CD4-positive, alpha-beta T cell treated with Interferon alpha-2 for 1 hour (primary cell): ENCODE measurements around the gene TMEM218.

Source experiments
- DNase-seq, 2 donors: peaks; one replicate each; pipeline ENCODE4 v3.0.0-alpha.2; 2020 to 2022

TMEM218 gene

DNA sequence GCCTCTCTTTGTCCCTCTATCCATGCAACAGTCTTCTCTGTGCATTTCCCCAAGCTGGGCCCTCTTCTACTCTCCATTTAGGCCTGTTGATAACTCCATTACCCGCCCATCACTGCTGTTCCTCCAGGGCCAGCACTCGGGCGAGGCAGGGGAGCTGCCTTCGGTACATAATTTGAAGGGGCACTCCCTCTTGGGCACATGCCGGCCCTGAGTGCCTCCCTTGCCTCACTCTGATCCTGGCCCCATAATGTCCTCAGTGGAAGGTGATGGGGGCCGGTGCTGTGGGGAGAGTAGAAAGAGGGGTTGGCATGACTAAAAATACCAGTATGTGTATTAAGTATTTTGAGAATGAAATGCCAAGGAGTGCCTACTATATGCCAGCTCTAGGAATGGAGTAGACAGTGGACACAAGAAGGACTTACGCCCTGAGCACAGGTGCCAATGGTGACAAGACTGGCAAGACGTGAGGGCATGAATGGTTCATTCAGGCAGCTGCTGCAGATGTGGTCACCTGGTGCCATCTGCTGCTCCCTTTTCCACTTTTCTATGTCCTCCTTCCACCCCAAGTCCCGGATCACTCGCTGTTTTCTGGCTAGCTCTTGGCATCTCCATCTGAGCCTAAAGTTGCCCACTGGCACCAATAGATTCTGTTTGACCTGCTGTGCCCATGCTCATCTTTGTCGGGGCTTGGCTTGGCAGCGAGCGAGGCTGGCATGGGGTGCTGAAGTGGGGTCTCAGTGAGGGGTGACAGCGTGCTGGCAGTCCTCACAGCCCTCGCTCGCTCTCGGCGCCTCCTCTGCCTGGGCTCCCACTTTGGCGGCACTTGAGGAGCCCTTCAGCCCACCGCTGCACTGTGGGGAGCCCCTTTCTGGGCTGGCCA, 22.6 kb downstream of the TMEM218 start:
- no peak for DNase-seq

DNA sequence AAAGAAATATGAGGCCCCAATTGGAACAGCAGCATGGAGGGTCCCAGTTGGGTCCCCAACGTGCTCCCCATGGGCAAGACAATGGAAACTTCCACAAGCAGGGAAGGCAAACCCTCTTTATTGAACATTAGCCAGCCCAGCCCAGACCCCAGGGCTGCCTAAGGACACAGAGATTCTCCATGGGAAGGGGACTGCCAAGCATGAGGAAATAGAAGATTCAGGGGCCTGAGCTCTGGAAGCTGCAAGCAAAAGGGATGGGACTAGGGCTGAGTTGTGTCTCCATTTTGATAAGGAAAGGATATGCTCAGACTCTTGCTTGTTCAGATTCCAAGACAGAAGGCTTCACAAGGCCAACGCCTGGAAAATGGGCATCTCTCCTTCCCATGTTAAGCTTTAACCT, 23.3 kb downstream of the TMEM218 start:
- no peak for DNase-seq

DNA sequence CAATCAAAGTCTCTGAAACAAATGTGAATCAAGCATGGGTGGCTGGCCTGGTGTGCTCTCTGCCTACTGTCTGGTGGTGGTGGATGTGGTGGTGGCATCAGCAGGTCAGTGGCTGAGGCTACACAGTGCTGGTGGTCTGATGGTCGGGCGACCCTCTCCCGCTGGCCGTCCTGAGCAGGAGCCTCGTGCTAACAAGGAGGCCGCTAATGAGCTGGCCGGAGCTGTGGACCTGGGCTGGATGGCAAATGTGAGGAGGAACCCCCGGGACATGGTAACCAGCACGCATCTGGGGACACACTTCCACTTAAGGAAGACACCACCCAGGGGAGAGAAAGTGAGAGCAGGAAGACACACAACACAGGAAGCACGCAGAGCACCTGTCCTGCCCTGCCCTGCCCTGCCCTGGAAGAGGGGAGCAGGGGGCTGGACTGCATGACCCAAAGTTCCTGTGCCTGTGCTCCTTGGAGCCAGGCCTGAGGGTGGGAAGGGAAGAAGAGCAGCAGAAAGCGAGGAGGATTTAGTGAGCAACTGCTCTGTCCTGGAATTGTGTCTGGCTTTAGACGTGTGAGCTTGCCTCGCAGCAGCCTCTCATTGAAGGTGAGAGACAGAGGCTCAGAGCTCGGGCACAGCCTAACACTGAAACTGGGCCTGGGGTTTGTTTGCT, 24.7 kb downstream of the TMEM218 start:
- no peak for DNase-seq

DNA sequence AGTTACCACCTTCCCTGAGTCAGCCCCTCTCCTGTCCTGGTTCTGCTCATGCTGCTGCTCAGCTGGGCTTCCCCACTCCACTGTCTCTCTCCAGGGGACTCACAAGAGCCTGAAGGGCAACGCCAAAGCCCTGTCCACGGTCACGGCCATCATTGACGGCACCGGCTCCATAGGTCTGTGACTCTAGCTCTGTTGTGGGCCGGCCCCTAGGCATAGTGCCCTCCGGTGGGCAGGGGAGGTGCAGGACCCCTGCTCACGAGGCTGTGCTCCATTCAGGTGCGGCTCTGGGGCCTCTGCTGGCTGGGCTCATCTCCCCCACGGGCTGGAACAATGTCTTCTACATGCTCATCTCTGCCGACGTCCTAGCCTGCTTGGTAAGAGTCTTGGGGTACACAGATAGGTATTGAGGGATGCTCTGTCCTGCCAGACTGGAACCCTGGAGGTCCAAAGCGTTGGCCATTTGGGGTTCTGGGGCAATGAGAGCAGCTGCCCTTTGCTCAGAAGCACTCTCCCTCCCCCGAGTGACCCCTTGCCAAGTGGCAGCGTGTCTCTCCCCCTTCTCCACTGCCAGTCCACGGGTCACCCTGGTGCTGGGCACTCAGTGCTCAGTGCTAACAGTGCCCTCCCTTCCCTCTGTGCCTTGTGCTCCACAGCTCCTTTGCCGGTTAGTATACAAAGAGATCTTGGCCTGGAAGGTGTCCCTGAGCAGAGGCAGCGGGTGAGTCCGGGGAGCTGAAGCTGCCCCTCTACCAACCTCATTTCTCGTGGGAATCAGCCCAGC, 25.9 kb downstream of the TMEM218 start:
- DNase-seq: no peak

DNA sequence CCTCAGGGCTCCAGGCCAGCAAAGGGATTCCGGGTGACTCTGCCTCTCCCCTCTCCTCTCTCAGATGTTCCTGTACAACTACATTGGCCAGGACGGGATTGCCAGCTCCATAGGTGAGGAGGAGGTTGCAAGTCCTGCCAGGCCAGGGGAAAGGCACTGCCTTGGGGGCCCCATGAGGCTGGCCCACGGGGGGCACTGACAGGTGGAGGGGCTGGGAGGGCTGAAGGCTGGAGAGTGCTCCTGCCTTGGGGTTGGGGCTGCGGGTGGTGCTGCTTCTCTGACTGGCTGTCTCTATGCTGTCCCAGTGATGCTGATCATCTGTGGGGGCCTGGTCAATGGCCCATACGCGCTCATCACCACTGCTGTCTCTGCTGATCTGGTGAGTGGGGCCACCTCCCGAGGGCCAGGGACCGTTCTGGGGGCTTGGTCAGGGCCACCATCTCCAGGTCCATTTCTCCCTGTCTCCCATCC, 26.6 kb downstream of the TMEM218 start:
- DNase-seq: no peak

DNA sequence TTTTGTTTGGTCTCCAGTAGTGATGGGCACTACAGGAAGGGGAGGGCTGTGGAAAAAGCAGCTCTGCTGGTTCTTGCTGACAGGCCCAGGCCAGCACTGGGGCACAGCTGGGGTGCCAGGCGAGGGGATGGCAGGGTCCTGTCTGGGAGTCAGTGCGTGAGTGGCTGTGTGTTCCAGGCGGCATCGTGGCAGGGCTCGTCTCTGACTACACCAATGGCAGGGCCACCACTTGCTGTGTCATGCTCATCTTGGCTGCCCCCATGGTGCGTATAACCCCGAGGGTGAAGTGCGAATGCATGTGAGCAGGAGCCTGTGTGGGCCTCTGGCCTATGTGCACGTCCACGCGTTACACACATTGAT, 27.4 kb downstream of the TMEM218 start:
- no peak for DNase-seq

DNA sequence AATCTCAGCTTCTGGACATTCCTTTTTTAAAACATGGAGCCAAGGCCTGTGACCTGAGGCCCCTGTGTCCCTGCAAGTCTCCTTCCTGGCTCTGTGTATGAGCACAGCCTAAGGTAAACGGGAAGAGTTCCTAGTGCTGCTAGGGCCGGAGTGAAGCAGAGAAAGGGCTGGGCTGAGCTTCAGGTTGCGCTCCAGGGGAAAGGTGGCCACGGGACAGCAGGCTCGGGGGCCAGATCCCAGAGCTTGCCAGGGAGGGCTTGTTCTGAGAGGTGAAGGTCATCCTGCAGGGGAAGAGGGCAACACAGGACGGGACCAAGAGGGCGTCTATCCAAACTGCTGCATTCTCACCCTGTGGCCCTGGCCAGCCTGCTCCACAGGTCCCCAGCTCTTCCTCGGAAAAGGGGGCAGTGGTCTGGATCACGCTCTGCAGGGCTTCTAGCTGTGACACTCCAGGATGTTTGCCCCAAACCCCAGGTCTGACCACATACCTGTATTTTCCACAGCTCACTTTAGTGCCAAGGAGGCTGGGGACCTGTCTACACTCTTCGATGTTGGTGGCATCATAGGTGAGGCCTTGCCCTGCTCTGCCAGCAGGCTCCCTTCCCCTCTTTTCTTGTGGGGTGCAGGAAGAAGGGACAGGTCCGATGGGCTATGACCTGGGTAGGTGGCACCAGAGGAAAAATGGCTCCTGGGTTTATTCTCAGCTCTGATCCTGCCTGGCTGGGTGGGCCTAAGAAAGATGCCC, 27.9 kb downstream of the TMEM218 start:
- no peak for DNase-seq

DNA sequence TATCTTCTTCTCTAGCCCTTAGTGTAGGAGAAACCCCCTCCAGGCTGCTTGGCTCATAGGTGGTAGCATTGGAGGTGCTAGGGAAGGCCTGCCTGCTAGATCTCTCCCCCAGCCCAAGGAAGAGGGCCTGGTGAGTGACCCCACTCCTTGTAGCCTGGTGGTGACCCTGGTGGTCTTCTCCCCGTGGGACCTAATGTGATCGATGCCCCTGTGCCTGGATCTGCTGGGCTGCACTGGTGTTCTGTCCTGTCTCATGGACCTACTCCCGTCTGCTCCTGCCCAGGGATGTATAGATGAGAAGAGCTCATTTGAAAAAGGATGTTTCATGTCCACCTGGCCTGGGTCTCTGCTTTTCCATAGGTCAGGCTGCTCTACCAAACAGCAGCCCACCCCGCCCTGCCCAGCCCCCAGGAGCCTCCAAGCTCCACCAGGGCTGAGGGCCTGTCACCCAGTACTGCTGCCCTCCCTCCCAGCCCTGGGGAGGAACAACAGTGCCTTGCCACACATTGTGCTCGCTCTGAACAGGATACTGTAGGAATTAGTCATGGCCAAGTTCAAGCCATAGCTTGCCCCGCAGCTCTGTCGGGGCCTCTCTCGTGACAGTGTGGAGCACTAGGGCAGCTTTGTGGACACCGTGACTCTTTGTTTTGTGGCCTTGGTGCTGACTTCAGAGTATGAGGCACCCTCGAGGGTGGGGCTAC, 28.7 kb downstream of the TMEM218 start:
- DNase-seq: no peak

DNA sequence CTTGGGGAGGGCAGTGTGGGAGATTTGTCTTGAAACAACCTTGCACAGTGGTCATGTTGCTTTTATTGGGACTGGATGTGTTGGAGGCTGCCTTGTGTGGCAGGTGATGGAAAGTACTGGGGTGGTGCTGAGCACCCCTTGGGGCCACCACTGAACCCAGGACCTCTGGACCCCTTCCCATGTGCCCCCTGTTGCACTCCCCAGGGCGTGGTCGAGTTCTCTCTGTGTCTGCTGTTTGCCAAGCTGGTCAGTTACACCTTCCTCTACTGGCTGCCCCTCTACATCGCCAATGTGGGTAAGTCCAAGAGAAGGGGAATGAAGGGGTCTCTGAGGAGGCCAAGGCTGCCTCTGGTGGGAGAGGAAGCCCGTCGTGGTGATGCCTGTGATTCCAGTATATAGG, 29.4 kb downstream of the TMEM218 start:
- no peak for DNase-seq

DNA sequence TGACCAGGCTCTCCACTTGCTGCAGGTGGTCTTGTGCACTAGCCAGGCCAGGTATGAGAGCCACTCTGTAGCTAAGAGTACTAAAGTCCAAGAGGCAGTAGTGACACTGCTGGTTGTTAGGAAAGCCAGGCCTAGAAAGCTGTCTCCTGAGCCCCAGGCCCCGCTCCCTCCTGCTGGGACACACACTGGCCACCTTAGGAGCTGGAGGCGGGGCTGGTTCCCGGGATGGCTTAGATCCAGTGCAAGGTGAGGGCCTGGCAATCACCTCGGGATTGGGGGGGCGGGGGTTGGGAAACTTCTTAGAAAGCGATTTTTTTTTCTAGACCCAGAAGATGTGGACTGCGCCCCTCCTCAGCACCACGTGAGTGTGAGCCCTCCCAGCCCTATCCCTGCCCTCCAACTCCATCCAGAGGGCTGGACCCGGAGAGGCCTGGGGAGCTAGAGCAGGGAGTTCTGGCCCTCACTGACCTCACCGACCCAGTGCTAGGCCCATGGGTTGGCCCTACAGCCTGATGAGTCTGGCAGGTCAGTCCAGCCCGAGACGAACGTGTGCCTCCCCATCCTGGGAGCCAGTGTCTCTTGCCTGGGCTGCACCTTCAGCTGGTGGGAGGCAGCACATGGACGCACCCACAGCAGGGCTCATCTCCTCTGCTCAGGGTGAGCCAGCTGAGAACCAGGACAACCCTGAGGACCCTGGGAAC, 30.2 kb downstream of the TMEM218 start:
- DNase-seq: no peak

DNA sequence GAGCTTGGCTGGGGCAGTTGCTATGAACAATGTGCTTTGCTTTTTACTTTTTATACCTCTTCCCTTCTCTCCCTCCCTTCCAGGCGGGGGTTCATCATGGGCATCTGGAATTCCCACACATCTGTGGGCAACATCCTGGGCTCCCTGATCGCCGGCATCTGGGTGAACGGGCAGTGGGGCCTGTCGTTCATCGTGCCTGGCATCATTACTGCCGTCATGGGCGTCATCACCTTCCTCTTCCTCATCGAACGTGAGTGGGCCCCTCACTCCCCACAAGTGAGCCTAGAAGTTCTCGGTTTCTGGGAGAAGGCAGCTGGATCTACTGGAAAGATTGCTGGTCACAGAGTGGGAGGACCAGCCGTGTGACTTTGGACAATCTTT, 30.9 kb downstream of the TMEM218 start:
- DNase-seq: no peak

DNA sequence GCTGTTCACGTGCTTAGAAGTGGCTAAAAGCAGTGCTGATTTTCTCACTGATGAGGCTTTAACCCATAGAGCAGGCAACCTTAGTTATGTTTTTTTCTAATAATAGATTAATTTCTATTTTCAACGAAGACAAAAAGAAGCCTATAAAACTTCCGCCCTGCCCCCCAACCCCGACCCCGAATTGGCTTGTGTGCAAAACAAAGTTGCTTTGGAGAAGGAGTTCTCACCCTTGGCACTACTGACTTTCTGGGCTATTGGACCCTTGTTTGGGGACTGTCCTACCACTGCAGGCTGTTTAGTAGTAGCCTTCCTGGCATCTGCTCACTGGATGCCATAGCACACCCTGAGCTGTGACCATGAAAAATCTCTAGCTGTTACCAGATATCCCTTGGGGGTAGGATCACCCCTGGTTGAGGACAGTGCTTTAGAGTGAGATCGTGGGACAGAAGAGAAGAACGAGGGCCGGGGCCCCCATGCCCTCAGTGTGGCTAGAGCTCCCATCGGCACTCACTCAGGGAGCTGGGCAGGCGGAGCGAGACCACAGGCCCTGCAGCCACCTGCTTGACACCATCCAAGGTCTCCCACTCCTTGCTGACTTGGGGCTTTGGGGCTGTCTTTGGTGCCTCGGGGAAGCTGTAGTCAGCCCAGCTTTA, 31.4 kb downstream of the TMEM218 start:
- DNase-seq: no peak

DNA sequence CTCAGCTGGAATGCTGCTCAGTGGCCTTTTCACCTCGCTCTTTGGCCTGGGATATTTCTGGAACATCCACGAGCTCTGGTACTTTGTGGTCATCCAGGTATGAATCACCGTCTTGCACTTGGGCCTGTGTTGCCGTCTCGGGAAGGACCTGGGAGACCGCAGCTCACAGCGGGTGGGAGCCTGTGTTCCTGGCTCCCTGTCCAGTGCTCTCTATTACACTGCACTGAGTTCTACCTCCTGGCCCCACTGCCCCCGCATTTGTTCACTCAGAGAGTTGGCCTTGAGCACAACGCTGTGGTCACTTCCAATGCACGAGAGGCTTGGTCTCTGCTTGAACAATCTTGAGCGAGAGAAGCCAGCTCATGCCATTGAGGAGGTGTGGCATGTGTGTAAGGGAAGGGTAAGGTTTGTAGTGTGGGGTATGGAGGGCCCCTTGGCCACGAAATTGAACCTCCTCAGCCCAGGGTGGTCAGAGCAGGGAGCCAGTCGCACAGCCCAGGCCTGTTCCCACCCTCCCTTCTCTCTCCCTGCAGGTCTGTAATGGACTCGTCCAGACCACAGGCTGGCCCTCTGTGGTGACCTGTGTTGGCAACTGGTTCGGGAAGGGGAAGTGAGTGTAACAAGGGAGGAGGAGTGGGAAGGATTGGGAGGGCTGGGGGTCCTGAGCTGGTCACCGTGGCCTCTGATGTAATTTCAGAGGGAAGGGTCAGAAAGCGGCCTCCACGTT, 32.1 kb downstream of the TMEM218 start:
- no peak for DNase-seq

DNA sequence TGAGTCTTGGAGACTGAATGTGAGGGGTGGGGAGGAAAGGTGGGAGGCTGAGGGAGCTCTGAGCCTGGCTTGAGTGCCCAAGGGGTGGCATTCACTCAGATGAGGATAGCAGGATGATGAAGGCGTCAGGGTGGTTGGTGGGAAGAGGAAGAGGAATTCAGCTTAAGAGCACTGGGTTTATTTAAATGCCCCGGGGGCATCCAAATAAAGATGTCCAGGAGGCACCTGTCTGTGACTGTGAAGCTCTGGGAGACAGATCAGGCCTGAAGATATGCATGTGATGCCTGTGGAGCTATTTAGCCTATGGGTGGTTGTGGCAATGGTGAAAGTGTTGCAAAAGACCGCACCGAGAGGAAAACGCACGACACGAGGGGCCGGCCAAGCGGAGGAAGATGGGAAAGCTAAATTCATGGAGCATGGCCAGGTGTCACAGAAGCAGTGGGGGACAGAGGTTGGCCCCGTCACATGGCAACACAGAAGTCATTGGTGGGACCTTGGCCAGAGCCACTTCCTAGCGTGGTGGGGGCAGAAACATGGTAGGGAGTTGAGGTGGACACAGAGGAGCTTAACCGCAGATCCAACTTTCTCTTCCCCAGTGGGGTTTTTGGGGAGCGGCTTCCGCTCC, 32.8 kb downstream of the TMEM218 start:
- no peak for DNase-seq

DNA sequence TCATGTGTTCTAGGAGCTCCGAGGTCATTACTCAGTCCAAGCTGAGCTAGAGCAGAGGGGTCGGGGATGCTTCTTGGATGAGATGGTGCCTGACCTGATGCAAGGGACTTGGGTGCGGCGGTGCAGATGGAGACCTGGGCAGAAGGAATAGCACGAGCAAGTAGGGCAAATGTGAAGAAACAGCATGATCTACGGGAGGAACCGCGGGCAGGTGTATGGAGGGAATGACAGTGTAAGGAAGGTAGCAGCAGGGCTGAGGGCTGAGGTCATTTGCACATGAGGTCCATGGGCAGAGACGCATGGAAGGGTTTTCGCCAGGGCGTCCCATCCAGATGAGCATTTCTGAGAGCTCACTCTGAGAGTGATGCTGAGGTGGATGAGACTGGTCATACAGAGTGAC, 33.4 kb downstream of the TMEM218 start:
- DNase-seq: no peak

DNA sequence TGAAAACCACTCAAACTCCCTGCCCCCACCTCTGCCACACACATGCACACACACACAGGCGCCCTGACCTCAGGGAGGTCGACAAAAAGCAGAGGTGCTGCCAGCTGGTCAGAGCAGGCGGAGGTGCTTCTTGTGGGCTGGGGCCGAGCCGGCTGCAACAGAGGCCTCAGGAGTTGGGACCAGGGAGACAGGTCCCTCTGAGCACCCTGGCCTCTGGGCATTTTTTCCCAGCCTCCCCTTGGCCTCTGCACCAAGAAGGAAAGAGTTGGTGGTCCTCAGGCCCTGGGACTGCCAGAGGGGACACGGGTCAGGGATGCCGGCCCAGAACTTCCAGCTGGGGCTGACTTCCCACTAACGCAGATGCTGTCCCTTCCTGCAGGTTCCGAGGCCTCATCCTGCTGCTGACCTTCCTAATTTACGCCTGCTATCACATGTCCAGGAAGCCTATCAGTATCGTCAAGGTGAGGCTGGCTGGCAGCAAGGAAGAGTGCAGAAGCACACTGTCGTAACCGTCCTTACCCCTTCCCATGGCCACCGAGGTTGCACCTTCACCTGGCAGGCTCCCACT, 35.0 kb downstream of the TMEM218 start:
- no peak for DNase-seq

DNA sequence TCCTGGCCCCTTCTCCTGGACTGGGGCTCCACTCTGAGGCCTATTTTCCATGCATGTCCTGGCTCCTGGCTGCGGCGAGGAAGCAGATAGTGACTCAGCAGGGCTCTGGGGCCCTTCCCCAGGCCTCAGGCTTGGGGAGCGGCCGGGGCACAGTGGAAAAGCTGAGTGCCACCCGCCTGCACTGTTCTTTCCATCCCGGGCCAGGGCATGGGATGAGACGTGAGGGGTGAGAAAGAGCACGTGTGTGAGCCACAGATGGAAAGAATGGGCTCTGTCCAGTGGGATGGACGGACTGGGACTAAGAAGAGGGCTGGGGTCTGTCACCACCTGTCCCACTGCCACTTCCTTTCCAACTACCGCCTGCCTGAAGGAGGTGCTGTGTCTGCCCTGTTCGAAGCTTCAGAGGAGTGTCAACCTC, 35.5 kb downstream of the TMEM218 start:
- no peak for DNase-seq

DNA sequence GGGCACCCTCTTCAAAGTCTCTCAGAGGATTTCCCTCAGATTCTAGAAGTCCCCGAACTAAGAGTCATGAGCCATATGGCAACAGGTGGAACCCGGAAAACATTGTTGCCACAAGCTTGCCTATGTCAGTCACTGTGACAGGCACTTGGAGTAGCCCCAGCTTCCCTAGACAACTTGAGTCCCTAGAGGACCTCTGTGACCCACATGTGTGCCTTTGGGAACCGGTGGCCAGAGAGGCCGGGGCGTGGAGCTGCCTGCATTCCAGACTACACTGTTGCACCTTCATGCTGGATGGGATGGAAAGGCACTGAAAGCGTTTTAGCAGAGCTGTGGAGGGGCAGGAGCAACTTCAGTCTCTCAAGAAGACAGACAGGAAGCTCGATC, 36.2 kb downstream of the TMEM218 start:
- no peak for DNase-seq

DNA sequence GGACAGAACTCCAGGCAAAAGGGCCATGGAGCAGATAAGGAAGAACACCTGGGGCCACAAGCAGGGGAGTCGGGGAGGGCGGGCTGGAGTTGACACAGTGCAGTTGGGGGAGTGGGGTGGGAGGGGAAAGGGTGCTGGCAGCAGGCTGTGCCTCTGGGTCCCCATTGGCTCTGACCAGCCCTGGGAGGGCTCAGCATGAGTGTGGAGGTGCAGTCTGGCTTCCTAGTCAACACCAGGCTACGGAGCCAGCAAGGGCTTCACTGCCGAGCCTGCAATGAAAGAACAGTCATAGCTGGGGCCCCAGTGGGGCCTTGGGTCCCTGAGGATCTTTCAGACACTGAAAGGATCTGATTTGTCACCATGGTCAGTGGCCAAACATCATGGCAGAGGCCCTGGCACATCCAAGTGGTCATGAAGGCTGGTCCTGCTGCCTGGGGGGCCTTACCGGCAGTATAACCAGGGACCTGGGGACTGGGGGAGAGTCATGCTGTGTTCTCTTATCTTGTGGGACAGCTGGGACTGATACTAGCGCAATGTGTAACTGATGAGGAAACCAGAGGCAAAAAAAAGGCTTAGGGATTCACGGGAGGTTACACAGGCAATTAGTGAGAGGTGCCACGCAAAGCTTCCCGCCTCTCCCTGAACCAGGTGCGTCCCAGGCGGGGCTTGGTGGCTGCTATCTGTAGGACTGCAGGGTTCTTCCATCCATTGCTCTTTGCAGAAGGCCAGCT, 36.8 kb downstream of the TMEM218 start:
- no peak for DNase-seq
